ENCODE results near the gene NYAP2.

The NYAP2 gene

GRCh38 chr2:225399504-225399903 lies at the start of gene NYAP2:
Gene NYAP2, plus strand, starts transcription at chr2:225399710. Its CDS starts 9,171 bp downstream, at chr2:225408881.
- TF ChIP-seq NFIC (IDR thresholded peaks at IDR 0.05): no peak
- no peak for TF ChIP-seq TCF12 (IDR thresholded peaks at IDR 0.05; ENCODE audit: low read depth)
- TF ChIP-seq YY1 (IDR thresholded peaks at IDR 0.05; ENCODE audit: low read depth): no peak
- TF ChIP-seq ZBTB7A (IDR thresholded peaks at IDR 0.05; ENCODE audit: low read depth): no peak
- TF ChIP-seq MAX (IDR thresholded peaks at IDR 0.05): no peak
- TF ChIP-seq EP300 (IDR thresholded peaks at IDR 0.05; ENCODE audit: borderline replicate concordance): no peak
- TF ChIP-seq CREB1 (IDR thresholded peaks at IDR 0.05; ENCODE audit: low read depth): no peak
- TF ChIP-seq TAF1 (IDR thresholded peaks at IDR 0.05; ENCODE audit: low read depth): no peak
- no peak for TF ChIP-seq CEBPB (IDR thresholded peaks at IDR 0.05)
- no peak for TF ChIP-seq FOXM1 (IDR thresholded peaks at IDR 0.05; ENCODE audit: borderline replicate concordance, low read depth)
- no peak for TF ChIP-seq TEAD4 (IDR thresholded peaks at IDR 0.05)
- TF ChIP-seq REST (IDR thresholded peaks at IDR 0.05; ENCODE audit: low read depth): no peak
- TF ChIP-seq USF1 (IDR thresholded peaks at IDR 0.05): no peak
- TF ChIP-seq EGR1 (IDR thresholded peaks at IDR 0.05): no peak
- no peak for TF ChIP-seq RAD21 (IDR thresholded peaks at IDR 0.05; ENCODE audit: low read depth)

GRCh38 chr2:225353579-225354085 lies 45.9 kb upstream of the NYAP2 start:
- TF ChIP-seq NFIC (IDR thresholded peaks at IDR 0.05): no peak
- no peak for TF ChIP-seq EP300 (IDR thresholded peaks at IDR 0.05; ENCODE audit: borderline replicate concordance)
- TF ChIP-seq ZBTB7A (IDR thresholded peaks at IDR 0.05; ENCODE audit: low read depth): no peak
- TF ChIP-seq RAD21 (IDR thresholded peaks at IDR 0.05; ENCODE audit: low read depth): no peak
- no peak for TF ChIP-seq EGR1 (IDR thresholded peaks at IDR 0.05)
- no peak for TF ChIP-seq REST (IDR thresholded peaks at IDR 0.05; ENCODE audit: low read depth)
- TF ChIP-seq CEBPB (IDR thresholded peaks at IDR 0.05): no peak
- TF ChIP-seq TEAD4 (IDR thresholded peaks at IDR 0.05): no peak
- TF ChIP-seq TAF1 (IDR thresholded peaks at IDR 0.05; ENCODE audit: low read depth): no peak
- TF ChIP-seq FOXM1 (IDR thresholded peaks at IDR 0.05; ENCODE audit: borderline replicate concordance, low read depth): no peak
- TF ChIP-seq CREB1 (IDR thresholded peaks at IDR 0.05; ENCODE audit: low read depth): no peak

- TF ChIP-seq ZBTB7A (IDR thresholded peaks at IDR 0.05; ENCODE audit: low read depth) (no peak), EGR1 (IDR thresholded peaks at IDR 0.05) (no peak), YY1 (IDR thresholded peaks at IDR 0.05; ENCODE audit: low read depth) (no peak), NFIC (IDR thresholded peaks at IDR 0.05) (no peak), TEAD4 (IDR thresholded peaks at IDR 0.05) (no peak), CREB1 (IDR thresholded peaks at IDR 0.05; ENCODE audit: low read depth) (no peak)
Observed at GRCh38 chr2:225354281-225354774, 45.2 kb upstream of the NYAP2 start.

GRCh38 chr2:225355788-225356187 lies 43.7 kb upstream of the NYAP2 start:
- TF ChIP-seq ZBTB7A (IDR thresholded peaks at IDR 0.05; ENCODE audit: low read depth): no peak
- TF ChIP-seq TEAD4 (IDR thresholded peaks at IDR 0.05): no peak
- TF ChIP-seq MAX (IDR thresholded peaks at IDR 0.05): no peak

- no peak for TF ChIP-seq ZBTB7A (IDR thresholded peaks at IDR 0.05; ENCODE audit: low read depth)
- no peak for TF ChIP-seq MAX (IDR thresholded peaks at IDR 0.05)
- no peak for TF ChIP-seq TCF12 (IDR thresholded peaks at IDR 0.05; ENCODE audit: low read depth)
- TF ChIP-seq CEBPB (IDR thresholded peaks at IDR 0.05): no peak
- no peak for TF ChIP-seq EGR1 (IDR thresholded peaks at IDR 0.05)
- no peak for TF ChIP-seq YY1 (IDR thresholded peaks at IDR 0.05; ENCODE audit: low read depth)
- TF ChIP-seq NFIC (IDR thresholded peaks at IDR 0.05): no peak
- no peak for TF ChIP-seq EP300 (IDR thresholded peaks at IDR 0.05; ENCODE audit: borderline replicate concordance)
- TF ChIP-seq TEAD4 (IDR thresholded peaks at IDR 0.05): no peak
- no peak for TF ChIP-seq REST (IDR thresholded peaks at IDR 0.05; ENCODE audit: low read depth)
Observed at GRCh38 chr2:225366731-225367130, 32.8 kb upstream of the NYAP2 start.

All from Ishikawa (cell line).